MM.1S (cell line): ENCODE data around the gene SRRD.

Experiments
- DNase-seq: peaks from one replicate; pipeline ENCODE4 v3.0.0-alpha.2; 2015
- H2AFZ ChIP-seq: fragments of 300-600 bp; sonication (generic); 2 replicates; pipeline ENCODE4 v1.6.0; 2016; ENCODE audit warnings: antibody characterized with exemption, low read length
- H3F3A ChIP-seq: fragments of 300-600 bp; sonication (generic); 2 replicates; pipeline ENCODE4 v1.6.1; 2016; ENCODE audit warnings: mild to moderate bottlenecking, antibody characterized with exemption, low read length, moderate library complexity, mixed read lengths; ENCODE audit not compliant: insufficient read depth
- H3K27ac ChIP-seq: fragments of 300-600 bp; sonication (generic); 2 replicates; pipeline ENCODE4 v1.5.1; 2016; ENCODE audit warnings: mild to moderate bottlenecking, low read length
- H3K27me3 ChIP-seq: fragments of 300-600 bp; sonication (generic); replicated peaks from 2 replicates; pipeline ENCODE4 v1.6.0; 2016; ENCODE audit warnings: low read length; ENCODE audit not compliant: insufficient read depth
- H3K36me3 ChIP-seq: fragments of 300-600 bp; sonication (generic); replicated peaks from 2 replicates; pipeline ENCODE4 v1.6.1; 2016; ENCODE audit warnings: mild to moderate bottlenecking, low read length, mixed read lengths; ENCODE audit not compliant: insufficient read depth
- H3K4me1 ChIP-seq: fragments of 300-600 bp; sonication (generic); 2 replicates; pipeline ENCODE4 v1.6.1; 2016; ENCODE audit warnings: low read length, mixed read lengths
- H3K4me2 ChIP-seq: fragments of 300-600 bp; sonication (generic); 2 replicates; pipeline ENCODE4 v1.6.0; 2016; ENCODE audit warnings: low read depth, low read length
- H3K4me3 ChIP-seq: fragments of 300-600 bp; sonication (generic); 2 replicates; pipeline ENCODE4 v1.5.1; 2016; ENCODE audit warnings: low read length, mixed read lengths
- H3K79me2 ChIP-seq: fragments of 300-600 bp; sonication (generic); 2 replicates; pipeline ENCODE4 v1.6.1; 2016; ENCODE audit warnings: mixed run types, low read length, mixed read lengths
- H3K9ac ChIP-seq: fragments of 300-600 bp; sonication (generic); 2 replicates; pipeline ENCODE4 v1.6.1; 2016; ENCODE audit warnings: low read length, mixed read lengths
- H3K9me2 ChIP-seq: fragments of 300-600 bp; sonication (generic); replicated peaks from 2 replicates; pipeline ENCODE4 v1.6.1; 2016; ENCODE audit warnings: mild to moderate bottlenecking, low read length, mixed read lengths; ENCODE audit not compliant: insufficient read depth
- H3K9me3 ChIP-seq: fragments of 300-600 bp; sonication (generic); replicated peaks from 2 replicates; pipeline ENCODE4 v1.6.1; 2016; ENCODE audit warnings: mild to moderate bottlenecking, low read length, mixed read lengths; ENCODE audit not compliant: insufficient read depth
- H4K20me1 ChIP-seq: fragments of 300-600 bp; sonication (generic); 2 replicates; pipeline ENCODE4 v1.6.1; 2016; ENCODE audit warnings: mild to moderate bottlenecking, low read length, moderate library complexity, mixed read lengths; ENCODE audit not compliant: insufficient read depth
- CTCF ChIP-seq: fragments of 300-600 bp; sonication (generic); IDR thresholded peaks from 2 replicates; pipeline ENCODE4 v1.5.1; 2016; ENCODE audit warnings: antibody characterized with exemption, low read length, mixed read lengths
- EZH2 ChIP-seq: fragments of 300-600 bp; sonication (generic); optimal IDR thresholded peaks from 2 replicates; pipeline ENCODE3; 2017; ENCODE audit warnings: low read depth, mild to moderate bottlenecking, antibody characterized with exemption, low read length, mixed read lengths
- EZH2phosphoT487 ChIP-seq: fragments of 300-600 bp; sonication (generic); IDR thresholded peaks from 2 replicates; pipeline ENCODE4 v1.6.1; 2018; ENCODE audit warnings: antibody characterized with exemption, low read length

The SRRD gene

GRCh38 chr22:26541167-26541819, 57.6 kb downstream of the SRRD start:
- Histone ChIP-seq H4K20me1 (no peaks in the 10 kb centered on the region), H3K4me3 (no peak overlapping the region), H3K27me3 (no peaks in the 10 kb centered on the region), H3K9me2 (no peaks in the 10 kb centered on the region), H2AFZ (no peak overlapping the region), H3F3A (0 out of 2 replicates have a peak, but pooled peaks cover 3% of the 10 kb centered on the region), H3K79me2 (peaks cover 95% of the 10 kb centered on the region), H3K4me1 (peaks cover under 1% of the 10 kb centered on the region; the same call in 1 of the 2 replicates), H3K9me3 (no peaks in the 10 kb centered on the region), H3K36me3 (peaks cover 33% of the 10 kb centered on the region), H3K27ac (no peak overlapping the region), H3K9ac (no peak overlapping the region), H3K4me2 (no peak overlapping the region)
- TF ChIP-seq EZH2 (no peak), EZH2phosphoT487 (no peak), CTCF (no peak)
- no peak for DNase-seq

GRCh38 chr22:26542831-26543230, 59.2 kb downstream of the SRRD start:
- Histone ChIP-seq H3K9me2 (no peaks in the 10 kb centered on the region), H3K27ac (no peak overlapping the region), H3K36me3 (peaks cover 24% of the 10 kb centered on the region), H3K27me3 (no peaks in the 10 kb centered on the region), H3K9me3 (no peaks in the 10 kb centered on the region), H2AFZ (no peak overlapping the region), H3K4me3 (no peak overlapping the region), H3K4me1 (peaks cover 16% of the 10 kb centered on the region), H4K20me1 (no peaks in the 10 kb centered on the region), H3F3A (0 out of 2 replicates have a peak, but pooled peaks cover 6% of the 10 kb centered on the region), H3K79me2 (peaks cover 97% of the 10 kb centered on the region), H3K4me2 (no peak overlapping the region), H3K9ac (no peak overlapping the region)
- DNase-seq = no peak
- TF ChIP-seq EZH2phosphoT487 (no peak), EZH2 (no peak), CTCF (no peak)
